Measurements from ENCODE around the gene MYO10. TPM values are rescaled to one million over a fixed set of nuclear protein-coding genes. Genes with fewer than 3 reads are reported as not detected.
A peak's percentile ranks its signal among the peaks of the same experiment; 100 is the strongest.

Gene MYO10
- total RNA-seq, 4 donors from 2014 or later = 30.6 to 55.9 (median 38.2) TPM

DNA sequence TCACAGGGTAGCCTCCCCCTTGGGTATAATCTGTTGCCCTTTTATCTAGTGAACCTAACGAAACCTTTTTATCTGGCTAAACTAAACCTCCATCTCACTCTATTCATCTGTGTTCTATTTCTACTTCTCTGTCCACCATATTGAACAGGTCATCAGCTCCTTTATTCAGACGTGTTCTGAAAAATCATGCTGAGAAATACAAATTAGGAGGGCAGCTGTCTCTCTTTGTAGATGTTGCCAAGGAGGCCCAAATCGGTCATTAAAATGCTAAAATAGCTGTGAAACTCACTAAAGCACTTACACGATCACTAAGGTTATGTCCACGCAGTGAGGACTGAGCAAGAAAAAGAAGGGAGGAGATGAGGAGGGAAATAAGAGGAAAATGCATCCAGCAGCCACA, 203.7 kb downstream of the MYO10 start:
- Histone ChIP-seq H3K27me3 (no peaks in the 10 kb centered on the region), H3K4me3 (no peak overlapping the region), H3K27ac (no peak overlapping the region), H3K36me3 (no peaks in the 10 kb centered on the region), H3K9me3 (no peaks in the 10 kb centered on the region), H3K4me1 (peaks cover 0 to 30% (median 8%) of the 10 kb centered on the region in 4 donors)
- WGBS, 2 donors = 84 to 91% methylated on average over 5 of the region's 5 CpGs
- TF ChIP-seq POLR2A (IDR thresholded peaks at IDR 0.05) (no peak), CTCF (IDR thresholded peaks at IDR 0.05) (no peak), EP300 (IDR thresholded peaks at IDR 0.05) (no peak)
- DNase-seq (ENCODE audit: low spot score in 2 of 2) = no peak

DNA sequence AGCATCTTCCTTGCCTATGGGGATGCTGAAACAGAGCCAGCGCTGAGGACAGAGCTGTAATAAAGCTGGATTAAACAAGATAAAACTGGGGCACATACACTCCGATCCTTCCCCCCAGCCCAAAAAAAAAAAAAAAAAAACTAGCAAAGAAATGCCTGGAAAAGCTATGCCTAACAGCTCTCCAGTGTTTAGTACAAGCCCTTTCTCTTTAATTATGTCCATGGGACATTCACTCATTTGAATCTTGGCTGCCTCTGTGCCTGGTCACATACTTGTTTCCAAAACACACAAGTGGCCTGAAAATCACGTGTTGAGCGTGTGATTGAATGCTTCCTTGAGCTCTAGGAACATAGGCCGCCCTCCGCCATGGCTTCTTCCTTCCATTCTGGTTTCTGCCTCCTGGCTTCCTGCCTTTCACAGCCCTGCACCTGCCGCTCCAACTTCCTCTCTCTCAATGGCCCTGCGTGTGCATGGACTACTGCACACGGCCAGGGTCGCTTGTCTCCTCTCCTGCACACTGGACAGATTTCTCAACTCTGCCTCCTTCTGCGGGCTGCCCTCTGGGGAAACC, 208.2 kb downstream of the MYO10 start:
- H3K9me3 ChIP-seq = no peaks in the 10 kb centered on the region
- TF ChIP-seq EP300 (IDR thresholded peaks at IDR 0.05) (peak in 1 of 2 donors; percentile 65), CTCF (IDR thresholded peaks at IDR 0.05) (no peak), POLR2A (IDR thresholded peaks at IDR 0.05) (no peak)
- H3K27ac ChIP-seq = peak overlapping the region in 2 of 4 donors; percentile 20 to 47
- WGBS, 2 donors = 28 to 31% methylated on average over 11 of the region's 11 CpGs
- no peaks in the 10 kb centered on the region for H3K27me3 ChIP-seq
- H3K4me3 ChIP-seq = no peak overlapping the region
- no peaks in the 10 kb centered on the region for H3K36me3 ChIP-seq
- DNase-seq (ENCODE audit: low spot score in 2 of 2) = peak in 1 of 2 donors; percentile 49
- H3K4me1 ChIP-seq = peaks cover 0 to 15% (median 3%) of the 10 kb centered on the region in 4 donors

- WGBS, 2 donors = 70 to 84% methylated on average over 5 of the region's 5 CpGs
Observed at GRCh38 chr5:16726538-16726946, 209.5 kb downstream of the MYO10 start.

DNA sequence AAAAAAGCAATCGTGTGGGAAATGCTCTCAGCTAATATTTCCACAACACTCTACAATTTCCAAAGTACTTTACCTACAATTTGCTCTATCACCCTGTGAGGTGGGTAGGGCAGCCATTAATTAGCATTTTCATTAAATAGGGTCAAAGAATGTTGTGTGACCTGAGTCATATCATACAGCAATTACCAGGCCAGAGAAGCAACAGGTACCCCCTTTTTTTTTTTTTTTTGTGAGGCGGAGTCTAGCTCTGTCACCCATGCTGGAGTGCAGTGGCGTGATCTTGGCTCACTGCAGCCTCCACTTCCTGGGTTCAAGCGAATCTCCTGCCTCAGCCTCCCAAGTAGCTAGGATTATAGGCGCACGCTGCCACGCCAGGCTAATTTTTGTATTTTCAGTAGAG, 210.5 kb downstream of the MYO10 start:
- H3K9me3 ChIP-seq = no peaks in the 10 kb centered on the region
- H3K27me3 ChIP-seq = no peaks in the 10 kb centered on the region
- no peak for TF ChIP-seq EP300 (IDR thresholded peaks at IDR 0.05)
- TF ChIP-seq POLR2A (IDR thresholded peaks at IDR 0.05) = no peak
- TF ChIP-seq CTCF (IDR thresholded peaks at IDR 0.05) = no peak
- H3K36me3 ChIP-seq = no peaks in the 10 kb centered on the region
- peaks cover 0 to 15% (median 3%) of the 10 kb centered on the region in 4 donors for H3K4me1 ChIP-seq
- no peak overlapping the region for H3K4me3 ChIP-seq
- DNase-seq (ENCODE audit: low spot score in 2 of 2) = no peak
- 92 to 99% methylated on average over 7 of the region's 7 CpGs for WGBS, 2 donors
- H3K27ac ChIP-seq = no peak overlapping the region

More at GRCh38 chr5:16726538-16726946, 209.5 kb downstream of the MYO10 start:
- peaks cover 0 to 15% (median 3%) of the 10 kb centered on the region in 4 donors for H3K4me1 ChIP-seq
- H3K4me3 ChIP-seq = no peak overlapping the region
- TF ChIP-seq POLR2A (IDR thresholded peaks at IDR 0.05) = no peak
- TF ChIP-seq CTCF (IDR thresholded peaks at IDR 0.05) = no peak
- TF ChIP-seq EP300 (IDR thresholded peaks at IDR 0.05) = no peak
- H3K36me3 ChIP-seq = no peaks in the 10 kb centered on the region
- H3K27ac ChIP-seq = no peak overlapping the region
- no peaks in the 10 kb centered on the region for H3K9me3 ChIP-seq
- H3K27me3 ChIP-seq = no peaks in the 10 kb centered on the region
- DNase-seq (ENCODE audit: low spot score in 2 of 2) = no peak

GRCh38 chr5:16723821-16724220, 212.3 kb downstream of the MYO10 start:
- TF ChIP-seq POLR2A (IDR thresholded peaks at IDR 0.05) (no peak), CTCF (IDR thresholded peaks at IDR 0.05) (no peak), EP300 (IDR thresholded peaks at IDR 0.05) (no peak)
- no peak for DNase-seq (ENCODE audit: low spot score in 2 of 2)
- Histone ChIP-seq H3K9me3 (no peaks in the 10 kb centered on the region), H3K4me3 (no peak overlapping the region), H3K27me3 (no peaks in the 10 kb centered on the region), H3K27ac (no peak overlapping the region), H3K4me1 (peaks cover 0 to 15% (median 3%) of the 10 kb centered on the region in 4 donors), H3K36me3 (no peaks in the 10 kb centered on the region)
- 73 to 82% methylated on average over 6 of the region's 6 CpGs for WGBS, 2 donors

Measured in tibial nerve (tissue), 4 donors.